K562 (cell line): Measurements from ENCODE around the gene GALNT5. TPM values are rescaled to one million over a fixed set of nuclear protein-coding genes. Genes with fewer than 3 reads are reported as not detected.

ENCODE experiments used
- BCL6 ChIP-seq: fragments of 250-450 bp; sonication (Bioruptor Pico); IDR thresholded peaks from 2 replicates; pipeline ENCODE4 v1.4.0; 2020
- CBFA2T2 ChIP-seq: fragments of 450-650 bp; conservative IDR thresholded peaks from 2 replicates; pipeline ENCODE4 v1.6.1; 2017; ENCODE audit warnings: mild to moderate bottlenecking
- GATA2 ChIP-seq: sonication (generic); formaldehyde crosslinking; IDR thresholded peaks from 2 replicates; pipeline ENCODE4 v1.4.0; 2020; ENCODE audit warnings: mild to moderate bottlenecking, missing genetic modification reagents
- HNRNPH1 ChIP-seq: fragments of 200-400 bp; formaldehyde crosslinking; optimal IDR thresholded peaks from 2 replicates; pipeline ENCODE3; 2017; ENCODE audit warnings: low read depth, mild to moderate bottlenecking, low read length, moderate library complexity
- IRF2 ChIP-seq: sonication (generic); formaldehyde crosslinking; IDR thresholded peaks from 2 replicates; pipeline ENCODE4 v1.8.1; 2022; ENCODE audit warnings: mild to moderate bottlenecking, missing genetic modification reagents
- JUND ChIP-seq, 2 experiments: IDR thresholded peaks; 2 replicates in 1 of 2; 3 replicates in 1 of 2; pipeline ENCODE4 v1.6.1; 2011; ENCODE audit warnings: borderline replicate concordance in 2 of 2, low read depth in 2 of 2, low read length in 2 of 2, improper control_type of control experiment in 1 of 2, missing biosample characterization in 1 of 2, missing genetic modification characterization in 1 of 2, missing genetic modification reagents in 1 of 2
- MBD2 ChIP-seq: sonication (generic); IDR thresholded peaks from 2 replicates; pipeline ENCODE4 v1.6.1; 2016; ENCODE audit warnings: low read depth, borderline replicate concordance
- MCM2 ChIP-seq: fragments of 450-650 bp; IDR thresholded peaks from 2 replicates; pipeline ENCODE4 v1.6.1; 2017; ENCODE audit warnings: low read depth, mild to moderate bottlenecking
- MTA2 ChIP-seq: fragments of 450-650 bp; IDR thresholded peaks from 2 replicates; pipeline ENCODE4 v1.6.1; 2016; ENCODE audit warnings: low read depth
- NCOA6 ChIP-seq: fragments of 450-650 bp; IDR thresholded peaks from 2 replicates; pipeline ENCODE4 v1.6.1; 2017; ENCODE audit warnings: mild to moderate bottlenecking
- NEUROD1 ChIP-seq: fragments of 150-350 bp; IDR thresholded peaks from 2 replicates; pipeline ENCODE4 v1.6.1; 2014; ENCODE audit warnings: borderline replicate concordance, low read length, low read depth; ENCODE audit not compliant: partially characterized antibody
- NFE2 ChIP-seq: IDR thresholded peaks from 2 replicates; pipeline ENCODE4 v1.6.1; 2014; ENCODE audit warnings: antibody characterized with exemption, low read depth
- PRMT5 ChIP-seq: sonication (generic); formaldehyde crosslinking; IDR thresholded peaks from 2 replicates; pipeline ENCODE4 v1.5.0; 2020; ENCODE audit warnings: missing genetic modification reagents
- PTTG1 ChIP-seq: fragments of 450-650 bp; IDR thresholded peaks from 2 replicates; pipeline ENCODE4 v1.6.1; 2016; ENCODE audit warnings: low read depth, mild to moderate bottlenecking, missing genetic modification characterization, missing compliant biosample characterization
- REST ChIP-seq, 2 experiments: fragments of 450-650 bp; formaldehyde crosslinking in 1 of 2; IDR thresholded peaks; 2 replicates each; pipeline versions ENCODE4 v1.4.0 to v1.6.1; 2014 to 2020; ENCODE audit warnings: mild to moderate bottlenecking in 2 of 2, borderline replicate concordance in 1 of 2, low read depth in 1 of 2
- SP1 ChIP-seq: sonication (generic); formaldehyde crosslinking; IDR thresholded peaks from 2 replicates; pipeline ENCODE4 v1.8.1; 2022; ENCODE audit warnings: mild to moderate bottlenecking, missing genetic modification reagents
- STAG1 ChIP-seq: sonication (generic); formaldehyde crosslinking; IDR thresholded peaks from 2 replicates; pipeline ENCODE4 v1.5.0; 2020; ENCODE audit warnings: missing genetic modification reagents, borderline replicate concordance
- THAP7 ChIP-seq: fragments of 250-450 bp; sonication (Bioruptor Pico); IDR thresholded peaks from 2 replicates; pipeline ENCODE4 v1.5.0; 2021
- WHSC1 ChIP-seq: IDR thresholded peaks from one replicate; pipeline ENCODE4 v1.6.1; 2012; ENCODE audit warnings: low read length, control low read depth, inconsistent platforms
- YBX1 ChIP-seq: fragments of 450-650 bp; IDR thresholded peaks from 2 replicates; pipeline ENCODE4 v1.7.1; 2016; ENCODE audit warnings: mild to moderate bottlenecking
- ZNF436 ChIP-seq: fragments of 250-450, 450-650 bp; sonication (Bioruptor Pico); formaldehyde crosslinking; IDR thresholded peaks from 2 replicates; pipeline ENCODE4 v1.7.0; 2020; ENCODE audit warnings: mild to moderate bottlenecking
- polyA plus RNA-seq, 8 experiments: library from polyadenylated mRNA; depleted of rRNA in 4 of 8; stranded (reverse) in 5 of 8; unstranded in 3 of 8; fragments of >200 nt; fragmentation: Nextera tagmentation in 2 of 8; fragmentation: Illumina TruSeq in 1 of 8; extraction: Ambion mirVana in 2 of 8; extraction: Trizol in 1 of 8; gene quantifications; 2 replicates each; pipeline versions ENCODE4 v1.2.1 to v1.2.3, GENCODE V29; 2011 to 2014; ENCODE audit warnings: inconsistent platforms in 1 of 8, missing spikeins in 1 of 8
- total RNA-seq, 7 experiments: library from RNA; depleted of rRNA in 6 of 7; stranded (reverse); fragments of >200 nt in 6 of 7; fragmentation: Illumina TruSeq in 2 of 7; extraction: Trizol in 2 of 7; gene quantifications; 2 replicates each; pipeline versions ENCODE4 v1.2.1 to v1.2.3, GENCODE V29; 2011 to 2021; ENCODE audit warnings: low replicate concordance in 1 of 7

Gene GALNT5
- total and polyA plus RNA-seq, 9 of the 15 experiments (the other 6 are each of a cell fraction or from before 2014, with no cell fraction given) = 21.6 to 73.0 (median 54.7) TPM

- no peak for TF ChIP-seq PTTG1
- TF ChIP-seq REST (IDR thresholded peaks at IDR 0.05; ENCODE audit: borderline replicate concordance) = peak; percentile 66; the same call in 1 of the 2 replicates
- no peak for TF ChIP-seq REST (CRISPR knock-in tag; IDR thresholded peaks at IDR 0.05; ENCODE audit: low read depth)
- no peak for TF ChIP-seq BCL6 (CRISPR knock-in tag)
- TF ChIP-seq IRF2 (CRISPR knock-in tag) = no peak
- TF ChIP-seq MTA2 = no peak
- TF ChIP-seq ZNF436 (CRISPR knock-in tag) = no peak
- TF ChIP-seq MCM2 = no peak
- TF ChIP-seq GATA2 (CRISPR knock-in tag) = no peak
- TF ChIP-seq HNRNPH1 = no peak
- no peak for TF ChIP-seq CBFA2T2
- no peak for TF ChIP-seq NEUROD1
- peak; percentile 44; the same call in 1 of the 2 replicates for TF ChIP-seq JUND (IDR thresholded peaks at IDR 0.05; ENCODE audit: borderline replicate concordance, low read depth, low read length)
- TF ChIP-seq JUND (tag; IDR thresholded peaks at IDR 0.05; ENCODE audit: borderline replicate concordance, low read depth, low read length) = peak; percentile 41; the same call in 1 of the 3 replicates
- no peak for TF ChIP-seq SP1 (CRISPR knock-in tag)
- no peak for TF ChIP-seq MBD2
- no peak for TF ChIP-seq NFE2
- no peak for TF ChIP-seq STAG1
- no peak for TF ChIP-seq PRMT5 (CRISPR knock-in tag)
- TF ChIP-seq YBX1 = no peak
- TF ChIP-seq THAP7 (CRISPR knock-in tag) = no peak
- TF ChIP-seq WHSC1 = no peak
- TF ChIP-seq NCOA6 = no peak
Observed at GRCh38 chr2:157327621-157328500, 70.4 kb downstream of the GALNT5 start (continued).
